HUES64 (cell line): ENCODE data around the gene DYNC1H1.
A peak's percentile ranks its signal among the peaks of the same experiment; 100 is the strongest.
"Not testable (repeated sequence)": the region's sequence is repeated elsewhere in the genome, so short reads cannot be mapped to it uniquely, and the experiment has no call there.

Source experiments
- H3K27ac ChIP-seq: 2 replicates; pipeline ENCODE4 v1.7.0; 2013; ENCODE audit warnings: low read depth, low read length, inconsistent platforms
- H3K27me3 ChIP-seq: 2 replicates; pipeline ENCODE4 v1.6.1; 2013; ENCODE audit warnings: mild to moderate bottlenecking, low read length; ENCODE audit not compliant: insufficient read depth
- H3K36me3 ChIP-seq: 2 replicates; pipeline ENCODE4 v1.6.1; 2013; ENCODE audit warnings: mild to moderate bottlenecking, low read length; ENCODE audit not compliant: insufficient read depth
- H3K4me1 ChIP-seq: 2 replicates; pipeline ENCODE4 v1.6.1; 2013; ENCODE audit warnings: mild to moderate bottlenecking, low read length, moderate library complexity; ENCODE audit not compliant: insufficient read depth
- H3K4me3 ChIP-seq: 2 replicates; pipeline ENCODE4 v1.5.1; 2013; ENCODE audit warnings: mild to moderate bottlenecking, low read length, moderate library complexity
- H3K9ac ChIP-seq: 2 replicates; pipeline ENCODE4 v1.6.1; 2013; ENCODE audit warnings: mild to moderate bottlenecking, low read depth, low read length
- H3K9me3 ChIP-seq: 2 replicates; pipeline ENCODE4 v1.6.1; 2013; ENCODE audit warnings: low read depth, low read length; ENCODE audit not compliant: insufficient read depth
- WGBS: fragments of 150-250, 120-280 bp; methylation state at CpG from one replicate; pipeline ENCODE4 v1.1.7; 2013; ENCODE audit warnings: missing lambda C conversion rate; 5-methylcytosine and 5-hydroxymethylcytosine counted together

DYNC1H1 gene

DNA sequence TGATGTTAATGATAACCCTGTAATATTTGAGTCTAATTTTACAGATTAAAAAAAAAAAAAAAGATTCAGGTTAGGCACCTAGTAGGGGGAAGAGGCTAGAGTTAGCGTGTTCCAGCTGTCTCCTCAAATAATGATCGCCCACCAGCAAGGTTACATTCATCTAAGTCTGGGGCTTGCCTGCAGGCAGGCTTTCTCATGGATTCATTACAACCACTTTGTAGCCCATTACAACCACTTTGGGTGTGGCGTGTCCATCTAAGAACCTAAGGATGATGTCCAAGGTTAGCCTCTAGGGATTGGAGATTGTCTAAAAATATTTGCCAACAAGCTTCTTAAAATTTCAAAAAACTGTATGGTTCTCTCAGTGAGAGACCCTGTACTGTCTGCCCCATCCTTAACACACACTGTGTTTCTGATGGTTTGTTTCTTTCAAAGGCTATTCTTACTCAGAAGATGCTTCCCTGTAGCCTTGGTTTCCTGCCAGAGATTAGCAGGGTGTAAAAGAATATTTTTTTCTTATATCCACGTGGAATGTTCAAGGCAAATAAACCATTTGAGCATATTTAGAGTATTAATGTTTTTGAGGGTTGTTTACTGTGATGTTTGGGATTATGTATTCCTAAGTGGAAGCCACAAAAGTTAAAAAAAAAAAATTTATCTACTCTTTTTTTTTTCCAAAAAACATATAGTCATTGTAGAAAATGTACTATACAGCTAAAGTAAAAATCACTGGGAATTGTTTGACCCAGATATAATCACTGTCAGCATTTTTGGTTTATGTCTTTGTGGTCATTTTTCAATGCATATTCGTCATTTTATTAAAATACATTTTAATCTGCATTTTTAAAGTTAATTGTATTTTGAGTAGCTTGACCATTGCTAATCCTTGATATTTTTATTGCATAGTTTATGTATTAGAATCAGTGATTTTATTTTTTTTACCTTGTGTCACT lies 1.7 kb downstream of the DYNC1H1 start:
- peak overlapping the region; percentile 99 for H3K4me3 ChIP-seq
- H3K9me3 ChIP-seq: no peaks in the 10 kb centered on the region
- 25% methylated on average over 4 of the region's 5 CpGs for WGBS
- H3K36me3 ChIP-seq: peaks cover 11% of the 10 kb centered on the region
- H3K4me1 ChIP-seq: peaks cover 23% of the 10 kb centered on the region
- H3K9ac ChIP-seq: peak overlapping the region; percentile 94
- H3K27me3 ChIP-seq: peaks cover 20% of the 10 kb centered on the region
- H3K27ac ChIP-seq: no peak overlapping the region; the same call in 1 of the 2 replicates

DNA sequence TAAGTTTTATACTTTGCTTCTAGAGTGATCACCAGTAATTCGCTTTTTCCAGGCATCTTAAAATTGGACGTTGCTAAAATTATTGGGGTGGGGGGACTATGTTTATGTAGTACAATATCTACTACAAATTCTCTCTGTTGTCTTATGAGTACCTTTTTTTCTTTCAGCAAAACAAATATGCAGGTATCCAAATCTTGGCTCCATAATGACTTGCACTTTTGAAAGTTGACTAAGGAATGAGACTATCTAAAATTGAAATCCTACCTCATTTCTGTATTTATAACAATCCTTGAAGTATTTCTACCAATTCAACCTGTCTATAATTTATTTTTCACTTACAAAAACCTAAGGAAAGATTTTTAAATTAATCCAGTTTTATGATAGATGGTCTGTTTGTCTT lies 2.4 kb downstream of the DYNC1H1 start:
- H3K9ac ChIP-seq: peak overlapping the region; percentile 21; the same call in 1 of the 2 replicates

DNA sequence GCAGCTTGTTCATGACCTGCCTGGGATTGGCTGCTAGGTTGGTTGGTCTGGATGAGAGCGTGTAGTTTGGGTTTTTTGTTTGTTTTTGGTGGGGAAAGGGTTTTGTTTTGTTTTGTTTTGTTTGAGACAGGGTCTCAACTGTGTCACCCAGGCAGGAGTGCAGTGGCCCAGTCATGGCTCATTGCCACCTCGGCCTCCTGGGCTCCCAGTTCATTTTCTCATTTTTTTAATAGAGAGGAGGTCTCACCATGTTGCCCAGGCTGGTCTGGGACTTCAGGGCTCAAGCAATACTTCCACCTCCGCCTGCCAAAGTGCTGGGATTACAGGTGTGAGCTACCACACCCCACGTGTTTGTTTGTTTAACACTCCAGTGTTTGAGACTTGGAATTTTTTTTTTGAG lies 3.8 kb downstream of the DYNC1H1 start:
- 93% methylated on average over 4 of the region's 4 CpGs for WGBS
- Histone ChIP-seq H3K36me3 (peaks cover 13% of the 10 kb centered on the region), H3K9ac (no peak overlapping the region), H3K27ac (no peak overlapping the region), H3K9me3 (no peaks in the 10 kb centered on the region), H3K27me3 (peaks cover 8% of the 10 kb centered on the region; the same call in 1 of the 2 replicates), H3K4me3 (no peak overlapping the region), H3K4me1 (peaks cover 31% of the 10 kb centered on the region)

More for the DNA sequence above, 2.4 kb downstream of the DYNC1H1 start:
- peaks cover 23% of the 10 kb centered on the region for H3K4me1 ChIP-seq
- H3K27me3 ChIP-seq: peaks cover 16% of the 10 kb centered on the region
- WGBS: 100% methylated on average over 1 of the region's 2 CpGs
- H3K4me3 ChIP-seq: peak overlapping the region; percentile 99; the same call in 1 of the 2 replicates
- peaks cover 13% of the 10 kb centered on the region for H3K36me3 ChIP-seq
- no peaks in the 10 kb centered on the region for H3K9me3 ChIP-seq
- peak overlapping the region; percentile 13; the same call in 1 of the 2 replicates for H3K27ac ChIP-seq

DNA sequence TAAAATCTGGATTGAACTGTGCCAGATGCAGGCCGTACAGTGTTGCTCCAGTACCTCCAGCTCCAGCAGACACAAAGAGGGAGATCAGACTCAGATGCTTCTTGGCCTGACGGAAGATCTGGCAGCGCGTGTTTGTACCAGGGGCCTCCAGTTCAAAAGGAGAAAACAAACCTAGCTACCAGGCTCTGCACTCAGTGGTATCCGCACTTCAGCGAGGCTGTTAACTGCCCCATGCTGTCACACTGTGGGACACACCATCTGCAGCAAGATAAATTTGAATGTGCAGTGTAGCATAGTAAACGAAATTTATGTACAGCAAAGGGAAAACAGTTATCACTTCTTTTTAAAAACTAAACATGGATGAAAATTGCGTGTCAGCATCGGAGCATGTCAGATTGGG lies 5.1 kb downstream of the DYNC1H1 start:
- Histone ChIP-seq H3K27ac (no peak overlapping the region), H3K4me3 (no peak overlapping the region), H3K4me1 (peaks cover 29% of the 10 kb centered on the region), H3K36me3 (peaks cover 13% of the 10 kb centered on the region), H3K27me3 (no peaks in the 10 kb centered on the region), H3K9ac (no peak overlapping the region), H3K9me3 (no peaks in the 10 kb centered on the region)
- 85% methylated on average over 9 of the region's 9 CpGs for WGBS

DNA sequence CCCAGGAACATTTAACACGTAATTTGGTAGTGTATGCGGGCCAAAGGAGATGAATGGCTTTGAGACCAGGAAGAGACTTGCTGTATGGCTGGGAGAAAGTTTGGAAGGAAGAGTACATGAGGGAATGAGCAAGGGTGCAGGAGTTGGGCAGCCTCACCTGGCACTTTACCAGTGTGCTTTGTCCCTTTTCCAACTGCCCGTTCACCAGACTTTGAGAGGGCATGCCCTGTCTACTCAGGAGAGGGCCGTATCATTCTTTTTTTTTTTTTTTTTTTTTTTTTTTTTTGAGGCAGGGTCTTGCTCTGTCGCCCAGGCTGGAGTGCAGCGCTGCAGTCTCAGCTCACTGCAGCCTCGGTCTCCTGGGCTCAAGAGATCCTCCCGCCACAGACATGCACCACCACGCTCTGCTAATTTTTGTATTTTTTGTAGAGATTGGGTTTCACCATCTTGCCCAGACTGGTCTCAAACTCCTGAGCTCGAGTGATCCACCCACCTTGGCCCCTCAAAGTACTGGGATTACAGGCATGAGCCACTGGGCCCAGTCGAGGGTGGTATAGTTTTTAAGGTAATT lies 6.5 kb downstream of the DYNC1H1 start:
- no peaks in the 10 kb centered on the region for H3K27me3 ChIP-seq
- H3K9ac ChIP-seq: no peak overlapping the region
- H3K36me3 ChIP-seq: peaks cover 24% of the 10 kb centered on the region
- H3K9me3 ChIP-seq: no peaks in the 10 kb centered on the region
- peaks cover 24% of the 10 kb centered on the region for H3K4me1 ChIP-seq
- H3K27ac ChIP-seq: no peak overlapping the region
- WGBS: 97% methylated on average over 11 of the region's 11 CpGs
- H3K4me3 ChIP-seq: no peak overlapping the region

DNA sequence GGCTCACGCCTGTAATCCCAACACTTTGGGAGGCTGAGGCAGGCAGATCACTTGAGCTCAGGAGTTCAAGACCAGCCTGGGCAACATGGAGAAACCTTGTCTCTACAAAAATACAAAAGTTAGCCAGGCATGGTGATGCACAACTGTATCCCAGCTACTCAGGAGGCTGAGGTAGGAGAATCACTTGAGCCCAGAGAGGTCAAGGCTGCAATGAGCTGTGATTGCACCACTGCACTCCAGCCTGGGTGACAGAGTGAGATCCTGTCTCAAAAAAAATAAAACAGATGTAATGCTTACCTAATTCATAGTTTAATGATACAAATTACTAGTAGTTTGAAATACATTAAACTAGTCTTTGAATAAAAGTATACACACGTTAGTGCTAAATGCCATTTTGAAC lies 7.1 kb downstream of the DYNC1H1 start:
- not testable (repeated sequence) for H3K4me3 ChIP-seq, H3K27me3 ChIP-seq, H3K9me3 ChIP-seq, H3K27ac ChIP-seq, H3K9ac ChIP-seq
- Histone ChIP-seq H3K36me3 (peaks cover 29% of the 10 kb centered on the region), H3K4me1 (peaks cover 18% of the 10 kb centered on the region)
- WGBS: 98% methylated on average over 1 of the region's 2 CpGs

DNA sequence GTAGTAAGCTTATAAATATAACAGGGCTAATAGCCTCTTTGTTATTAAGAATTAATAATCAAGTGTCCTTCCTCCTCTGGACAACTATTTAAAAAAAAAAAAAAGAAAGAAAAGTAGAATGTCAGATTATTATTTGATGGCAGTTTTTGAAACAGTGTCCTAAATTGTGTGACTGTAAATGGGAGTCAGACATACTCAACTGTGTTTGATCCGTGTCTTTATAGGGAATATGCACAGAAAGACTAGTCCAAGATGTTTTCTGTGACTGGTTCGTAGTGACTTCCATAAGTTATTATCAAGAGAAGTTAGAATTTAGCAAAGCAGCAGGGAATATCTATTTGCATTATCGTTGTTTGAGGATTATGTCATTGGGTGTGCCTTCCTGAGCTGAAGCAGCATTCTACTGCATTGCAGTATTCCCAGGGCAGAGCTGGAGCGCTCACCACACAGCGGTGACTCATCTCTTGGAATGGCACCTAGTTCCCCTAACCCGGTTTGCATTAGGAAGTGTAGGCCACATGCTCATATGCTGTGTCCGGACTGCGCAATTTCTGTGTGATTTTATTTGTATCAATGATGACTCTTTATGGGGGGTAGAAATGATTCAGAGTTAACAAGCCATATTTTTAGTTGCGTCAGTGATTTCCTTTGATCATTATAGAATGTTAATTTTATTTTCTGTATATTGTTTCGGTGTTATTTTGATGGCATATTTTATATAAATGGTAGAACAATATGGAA lies 7.9 kb downstream of the DYNC1H1 start:
- no peaks in the 10 kb centered on the region for H3K27me3 ChIP-seq
- H3K4me3 ChIP-seq: no peak overlapping the region
- no peaks in the 10 kb centered on the region for H3K9me3 ChIP-seq
- H3K4me1 ChIP-seq: peaks cover 11% of the 10 kb centered on the region; the same call in 1 of the 2 replicates
- H3K27ac ChIP-seq: no peak overlapping the region
- H3K36me3 ChIP-seq: peaks cover 37% of the 10 kb centered on the region
- H3K9ac ChIP-seq: no peak overlapping the region
- 68% methylated on average over 10 of the region's 10 CpGs for WGBS

DNA sequence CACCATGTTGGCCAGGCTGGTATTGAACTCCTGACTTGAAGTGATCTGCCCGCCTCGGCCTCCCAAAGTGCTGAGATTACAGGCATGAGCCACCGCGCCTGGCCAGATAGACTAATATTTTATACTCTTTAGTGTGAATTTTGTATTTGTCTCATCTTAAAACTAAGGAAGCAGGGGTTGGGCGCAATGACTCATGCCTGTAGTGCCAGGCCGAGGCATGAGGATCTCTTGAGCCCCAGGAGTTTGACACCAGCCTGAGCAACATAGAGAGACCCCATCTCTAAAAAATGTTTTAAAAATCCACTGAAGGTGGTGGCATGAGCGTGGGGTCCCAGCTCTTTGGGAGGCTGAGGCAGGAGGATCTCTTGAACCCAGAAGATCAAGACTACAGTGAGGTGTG lies 9.0 kb downstream of the DYNC1H1 start:
- Histone ChIP-seq H3K9ac (no peak overlapping the region), H3K4me1 (peaks cover 11% of the 10 kb centered on the region; the same call in 1 of the 2 replicates), H3K27me3 (no peaks in the 10 kb centered on the region), H3K9me3 (no peaks in the 10 kb centered on the region), H3K36me3 (peaks cover 48% of the 10 kb centered on the region), H3K27ac (no peak overlapping the region), H3K4me3 (no peak overlapping the region)
- over 99% methylated on average over 7 of the region's 7 CpGs for WGBS

DNA sequence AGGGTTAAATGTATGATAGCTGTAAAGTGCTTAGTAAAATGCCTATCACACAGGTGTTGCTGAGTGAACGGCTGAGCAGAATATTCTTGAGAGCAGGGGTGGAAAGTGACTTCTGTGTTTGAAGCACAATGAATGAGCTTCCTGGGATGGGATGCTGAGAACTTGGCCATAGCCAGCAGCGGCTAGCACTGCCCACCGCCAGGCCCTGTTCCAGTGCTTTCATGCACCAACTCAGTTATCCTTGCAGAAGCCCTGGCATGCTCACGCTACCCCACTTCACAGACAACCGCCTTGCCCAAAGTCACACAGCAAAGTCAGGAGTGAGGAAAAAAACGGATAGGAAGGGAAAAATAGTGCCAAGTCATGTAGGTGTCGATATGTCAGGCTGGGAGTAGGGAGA lies 10.9 kb downstream of the DYNC1H1 start:
- 93% methylated on average over 7 of the region's 7 CpGs for WGBS

DNA sequence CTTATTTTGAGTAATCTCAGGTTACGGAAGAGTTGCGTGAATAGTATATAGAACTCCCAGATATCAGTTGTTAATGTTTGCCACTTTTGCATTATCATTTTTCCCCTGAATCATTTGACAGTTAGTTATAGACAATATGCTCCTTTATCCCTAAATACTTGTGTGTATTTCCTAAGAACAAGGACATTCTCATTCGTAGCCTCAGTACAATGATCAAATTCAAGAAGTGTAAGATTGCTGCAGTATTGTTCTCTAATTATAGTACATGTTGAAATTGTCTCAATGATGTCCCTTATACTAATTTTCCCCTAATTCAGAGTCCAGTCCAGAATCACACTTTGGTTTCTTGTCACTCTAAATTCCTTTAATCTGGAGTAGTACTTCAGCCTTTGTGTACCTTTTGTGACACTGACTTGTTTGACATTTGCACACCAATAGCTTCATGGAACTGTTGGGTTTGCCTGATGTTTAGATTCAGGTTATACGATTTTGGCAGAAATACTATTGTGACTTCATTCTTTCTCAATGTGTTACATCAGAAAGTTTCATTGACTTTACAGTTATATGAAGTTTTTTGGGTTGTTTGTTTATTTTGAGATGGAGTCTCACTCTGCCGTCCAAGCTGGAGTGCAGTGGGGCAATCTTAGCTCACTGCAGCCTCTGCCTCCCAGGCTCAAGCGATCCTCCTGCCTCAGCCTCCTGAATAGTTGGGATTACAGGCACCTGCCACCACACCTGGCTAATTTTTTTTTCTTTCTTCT lies 13.1 kb downstream of the DYNC1H1 start:
- WGBS: 97% methylated on average over 6 of the region's 6 CpGs
- H3K4me1 ChIP-seq: peaks cover 5% of the 10 kb centered on the region; the same call in 1 of the 2 replicates
- no peak overlapping the region for H3K4me3 ChIP-seq
- H3K9ac ChIP-seq: no peak overlapping the region
- no peaks in the 10 kb centered on the region for H3K9me3 ChIP-seq
- peaks cover 74% of the 10 kb centered on the region for H3K36me3 ChIP-seq
- H3K27ac ChIP-seq: no peak overlapping the region
- H3K27me3 ChIP-seq: no peaks in the 10 kb centered on the region

More for the DNA sequence above, 10.9 kb downstream of the DYNC1H1 start:
- no peak overlapping the region for H3K9ac ChIP-seq
- no peaks in the 10 kb centered on the region for H3K27me3 ChIP-seq
- H3K36me3 ChIP-seq: peaks cover 56% of the 10 kb centered on the region
- H3K27ac ChIP-seq: no peak overlapping the region
- H3K4me3 ChIP-seq: no peak overlapping the region
- no peaks in the 10 kb centered on the region for H3K9me3 ChIP-seq
- peaks cover 11% of the 10 kb centered on the region; the same call in 1 of the 2 replicates for H3K4me1 ChIP-seq
